ENCODE measurements around the gene CTTNBP2NL. TPM values are rescaled to one million over a fixed set of nuclear protein-coding genes. Genes with fewer than 3 reads are reported as not detected.

CTTNBP2NL gene
- total RNA-seq, 6 donors from 2014 or later, result 33.1 to 95.3 (median 53.7) TPM

DNA sequence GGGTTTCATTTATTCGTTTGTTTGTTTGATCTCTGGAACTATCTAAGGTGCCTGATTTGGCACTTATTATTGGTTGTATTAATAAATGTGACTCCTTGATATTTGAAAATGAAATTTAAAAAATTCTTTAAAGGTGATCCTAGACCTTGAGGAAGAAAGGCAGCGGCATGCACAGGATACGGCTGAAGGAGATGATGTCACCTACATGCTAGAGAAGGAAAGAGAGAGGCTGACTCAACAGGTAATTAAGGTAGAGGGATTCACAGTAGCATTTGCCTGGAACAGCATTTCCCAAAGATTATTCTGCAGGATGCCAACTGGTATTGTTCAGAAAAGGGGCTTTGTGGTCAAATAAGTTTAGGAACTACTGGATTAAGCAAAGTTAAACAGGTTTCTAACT is 58.3 kb downstream of the CTTNBP2NL start:
- ATAC-seq (ENCODE audit: low FRiP score in 2 of 2) (no peak), DNase-seq (no peak)
- Histone ChIP-seq H3K4me3 (no peak overlapping the region), H3K27me3 (no peaks in the 10 kb centered on the region), H3K36me3 (peaks cover 11 to 67% (median 32%) of the 10 kb centered on the region in 4 donors), H3K9me3 (no peaks in the 10 kb centered on the region), H3K4me1 (peaks cover 9 to 25% (median 17%) of the 10 kb centered on the region in 4 donors), H3K27ac (no peak overlapping the region)
- WGBS, 2 donors, result 84 to 91% methylated on average over 3 of the region's 3 CpGs
- TF ChIP-seq EP300 (IDR thresholded peaks at IDR 0.05), result no peak
- no peak for TF ChIP-seq POLR2AphosphoS5 (IDR thresholded peaks at IDR 0.05)
- no peak for TF ChIP-seq POLR2A (IDR thresholded peaks at IDR 0.05)
- TF ChIP-seq, protein P1, sequence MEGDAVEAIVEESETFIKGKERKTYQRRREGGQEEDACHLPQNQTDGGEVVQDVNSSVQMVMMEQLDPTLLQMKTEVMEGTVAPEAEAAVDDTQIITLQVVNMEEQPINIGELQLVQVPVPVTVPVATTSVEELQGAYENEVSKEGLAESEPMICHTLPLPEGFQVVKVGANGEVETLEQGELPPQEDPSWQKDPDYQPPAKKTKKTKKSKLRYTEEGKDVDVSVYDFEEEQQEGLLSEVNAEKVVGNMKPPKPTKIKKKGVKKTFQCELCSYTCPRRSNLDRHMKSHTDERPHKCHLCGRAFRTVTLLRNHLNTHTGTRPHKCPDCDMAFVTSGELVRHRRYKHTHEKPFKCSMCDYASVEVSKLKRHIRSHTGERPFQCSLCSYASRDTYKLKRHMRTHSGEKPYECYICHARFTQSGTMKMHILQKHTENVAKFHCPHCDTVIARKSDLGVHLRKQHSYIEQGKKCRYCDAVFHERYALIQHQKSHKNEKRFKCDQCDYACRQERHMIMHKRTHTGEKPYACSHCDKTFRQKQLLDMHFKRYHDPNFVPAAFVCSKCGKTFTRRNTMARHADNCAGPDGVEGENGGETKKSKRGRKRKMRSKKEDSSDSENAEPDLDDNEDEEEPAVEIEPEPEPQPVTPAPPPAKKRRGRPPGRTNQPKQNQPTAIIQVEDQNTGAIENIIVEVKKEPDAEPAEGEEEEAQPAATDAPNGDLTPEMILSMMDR (IDR thresholded peaks at IDR 0.05), result no peak

DNA sequence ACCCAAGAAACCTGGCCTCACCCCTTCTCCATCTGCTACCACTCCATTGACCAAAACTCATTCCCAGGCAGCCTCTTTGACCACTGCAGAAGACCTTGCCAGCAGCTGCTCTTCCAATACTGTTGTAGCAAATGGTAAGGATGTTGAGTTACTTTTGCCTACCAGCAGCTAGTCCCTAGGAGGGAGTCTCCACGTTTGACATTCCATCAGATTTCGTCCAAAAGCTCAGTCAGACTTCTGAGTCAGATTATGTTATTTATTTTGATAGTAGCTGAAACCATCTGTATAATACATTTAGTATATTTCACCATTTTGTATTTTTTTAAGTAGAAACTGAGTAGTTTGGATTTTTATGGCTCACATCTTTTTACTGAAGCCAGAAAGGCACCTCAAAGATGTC is 61.2 kb downstream of the CTTNBP2NL start:
- Histone ChIP-seq H3K27ac (no peak overlapping the region), H3K36me3 (peaks cover 11 to 57% (median 29%) of the 10 kb centered on the region in 4 donors), H3K27me3 (no peaks in the 10 kb centered on the region)

DNA sequence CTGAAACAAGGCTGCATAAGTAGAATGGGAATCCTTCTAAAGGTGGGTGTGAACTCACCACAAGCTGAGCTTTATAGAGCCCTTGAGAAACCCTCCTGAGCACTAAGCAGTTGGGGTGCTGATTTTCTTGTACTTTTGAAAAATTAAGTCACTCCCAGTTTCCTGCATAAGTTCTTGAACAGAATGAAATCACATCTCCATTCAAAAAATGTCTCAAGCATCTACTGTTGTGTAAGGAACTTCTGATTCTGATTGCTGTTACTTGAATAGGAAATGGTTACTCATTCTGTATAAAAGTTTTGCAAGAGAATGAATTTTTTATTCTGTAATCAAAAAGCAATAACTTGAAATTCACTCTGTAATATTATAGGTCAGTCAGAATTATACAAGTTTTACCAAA is 61.9 kb downstream of the CTTNBP2NL start:
- Histone ChIP-seq H3K4me3 (no peak overlapping the region), H3K36me3 (peaks cover 11 to 57% (median 26%) of the 10 kb centered on the region in 4 donors), H3K27ac (no peak overlapping the region), H3K9me3 (no peaks in the 10 kb centered on the region), H3K27me3 (no peaks in the 10 kb centered on the region), H3K4me1 (peaks cover 20 to 30% (median 26%) of the 10 kb centered on the region in 4 donors)
- no peak for TF ChIP-seq POLR2AphosphoS5 (IDR thresholded peaks at IDR 0.05)
- TF ChIP-seq POLR2A (IDR thresholded peaks at IDR 0.05), result no peak
- TF ChIP-seq, protein P1 (IDR thresholded peaks at IDR 0.05), result no peak
- no peak for TF ChIP-seq EP300 (IDR thresholded peaks at IDR 0.05)
- no peak for DNase-seq
- no peak for ATAC-seq (ENCODE audit: low FRiP score in 2 of 2)

More for the DNA sequence above, 61.2 kb downstream of the CTTNBP2NL start:
- ATAC-seq (ENCODE audit: low FRiP score in 2 of 2) (no peak), DNase-seq (no peak)
- H3K4me1 ChIP-seq, result peaks cover 20 to 30% (median 26%) of the 10 kb centered on the region in 4 donors
- TF ChIP-seq POLR2AphosphoS5 (IDR thresholded peaks at IDR 0.05), result no peak
- no peak for TF ChIP-seq POLR2A (IDR thresholded peaks at IDR 0.05)
- TF ChIP-seq, protein P1 (IDR thresholded peaks at IDR 0.05), result no peak
- no peak for TF ChIP-seq EP300 (IDR thresholded peaks at IDR 0.05)
- 81 to 92% methylated on average over 2 of the region's 2 CpGs for WGBS, 2 donors
- H3K9me3 ChIP-seq, result no peaks in the 10 kb centered on the region
- no peak overlapping the region for H3K4me3 ChIP-seq

DNA sequence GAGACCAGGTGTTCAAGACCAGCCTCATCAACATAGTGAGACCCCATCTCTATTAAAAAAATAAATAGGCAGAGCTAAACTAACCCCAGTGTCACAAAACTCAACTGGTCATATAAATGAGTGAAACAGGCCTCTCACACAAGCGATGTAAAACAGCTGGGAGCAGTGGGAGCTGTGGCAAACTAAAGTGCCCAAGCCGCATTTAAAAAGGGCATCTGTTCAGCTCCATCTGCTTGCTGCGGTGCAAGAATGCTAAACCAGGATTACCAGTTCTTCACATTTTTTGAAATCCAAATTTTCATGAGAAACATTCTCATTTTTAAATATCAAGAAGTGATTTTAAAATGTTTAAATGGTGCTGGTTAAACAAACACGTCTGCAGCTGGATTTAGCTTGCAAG is 62.7 kb downstream of the CTTNBP2NL start:
- DNase-seq (no peak), ATAC-seq (ENCODE audit: low FRiP score in 2 of 2) (no peak)
- H3K36me3 ChIP-seq, result peaks cover 11 to 53% (median 24%) of the 10 kb centered on the region in 4 donors
- 70 to 74% methylated on average over 4 of the region's 4 CpGs for WGBS, 2 donors
- no peaks in the 10 kb centered on the region for H3K9me3 ChIP-seq
- H3K4me3 ChIP-seq, result no peak overlapping the region
- peaks cover 20 to 32% (median 28%) of the 10 kb centered on the region in 4 donors for H3K4me1 ChIP-seq
- peak overlapping the region in 1 of 4 donors; percentile 30 for H3K27ac ChIP-seq
- TF ChIP-seq, protein P1 (IDR thresholded peaks at IDR 0.05), result no peak
- TF ChIP-seq EP300 (IDR thresholded peaks at IDR 0.05) (no peak), POLR2AphosphoS5 (IDR thresholded peaks at IDR 0.05) (no peak), POLR2A (IDR thresholded peaks at IDR 0.05) (no peak)
- no peaks in the 10 kb centered on the region for H3K27me3 ChIP-seq

DNA sequence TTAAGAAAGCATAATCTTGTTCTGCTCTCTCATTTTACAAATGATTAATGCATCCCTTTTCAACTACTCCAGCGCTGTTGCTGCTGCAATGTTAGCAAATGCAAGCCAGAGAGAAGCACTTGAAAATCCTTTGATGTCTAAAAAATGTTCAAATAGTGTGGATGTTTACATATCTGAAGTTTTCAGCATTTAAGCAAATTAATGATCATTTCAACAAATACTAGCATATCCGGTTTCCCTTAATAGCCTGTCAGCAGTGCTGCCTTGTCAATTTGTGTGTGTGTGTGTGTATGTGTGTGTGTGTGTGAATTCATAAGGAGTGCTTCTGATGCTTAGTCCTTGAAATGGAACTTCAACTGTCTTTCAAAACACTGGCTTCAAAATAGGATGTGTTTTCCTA is 64.6 kb downstream of the CTTNBP2NL start:
- WGBS, 2 donors, result 42 to 48% methylated on average over 2 of the region's 2 CpGs
- H3K27me3 ChIP-seq, result no peaks in the 10 kb centered on the region
- H3K36me3 ChIP-seq, result peaks cover 8 to 35% (median 16%) of the 10 kb centered on the region in 4 donors
- H3K27ac ChIP-seq, result peak overlapping the region; percentile 65 to 77 (median 72)
- TF ChIP-seq, protein P1 (IDR thresholded peaks at IDR 0.05), result no peak
- TF ChIP-seq POLR2A (IDR thresholded peaks at IDR 0.05) (no peak), POLR2AphosphoS5 (IDR thresholded peaks at IDR 0.05) (no peak), EP300 (IDR thresholded peaks at IDR 0.05) (no peak)
- H3K9me3 ChIP-seq, result no peaks in the 10 kb centered on the region
- peaks cover 27 to 48% (median 34%) of the 10 kb centered on the region in 4 donors for H3K4me1 ChIP-seq
- DNase-seq, result no peak
- ATAC-seq (ENCODE audit: low FRiP score in 2 of 2), result no peak
- H3K4me3 ChIP-seq, result no peak overlapping the region

Data from upper lobe of left lung (tissue), 6 donors.